Measurements from ENCODE around the gene NEDD8.

Gene NEDD8

GRCh38 chr14:24262821-24263733, 30.9 kb upstream of the NEDD8 start, which contains the start of gene TGM1:
Gene TGM1, minus strand, starts transcription at chr14:24263177. Its CDS starts 825 bp downstream, at chr14:24262352.
- no peak for DNase-seq

- no peak for DNase-seq
Measured at GRCh38 chr14:24261969-24262327, 29.8 kb upstream of the NEDD8 start.

GRCh38 chr14:24261256-24261968, 29.2 kb upstream of the NEDD8 start:
- DNase-seq: no peak

GRCh38 chr14:24260780-24261157, 28.6 kb upstream of the NEDD8 start:
- no peak for DNase-seq

GRCh38 chr14:24260026-24260779, 28.0 kb upstream of the NEDD8 start:
- no peak for DNase-seq

GRCh38 chr14:24259282-24260025, 27.3 kb upstream of the NEDD8 start:
- DNase-seq: no peak

GRCh38 chr14:24258548-24259265, 26.5 kb upstream of the NEDD8 start:
- DNase-seq: no peak

- DNase-seq: no peak
Measured at GRCh38 chr14:24258119-24258518, 26.0 kb upstream of the NEDD8 start.

GRCh38 chr14:24256960-24257359, 24.8 kb upstream of the NEDD8 start:
- no peak for DNase-seq

GRCh38 chr14:24255931-24256711, 24.0 kb upstream of the NEDD8 start:
- DNase-seq: no peak

GRCh38 chr14:24255438-24255837, 23.3 kb upstream of the NEDD8 start:
- no peak for DNase-seq

- DNase-seq: no peak
Measured at GRCh38 chr14:24254630-24255392, 22.6 kb upstream of the NEDD8 start.

GRCh38 chr14:24253936-24254335, 21.8 kb upstream of the NEDD8 start:
- no peak for DNase-seq

- DNase-seq: no peak
Measured at GRCh38 chr14:24252289-24253124, 20.3 kb upstream of the NEDD8 start.

GRCh38 chr14:24251880-24252288, 19.7 kb upstream of the NEDD8 start:
- no peak for DNase-seq

GRCh38 chr14:24250354-24250753, 18.2 kb upstream of the NEDD8 start:
- no peak for DNase-seq

GRCh38 chr14:24249230-24250021, 17.3 kb upstream of the NEDD8 start:
- no peak for DNase-seq

- DNase-seq: no peak
Measured at GRCh38 chr14:24247422-24247821, 15.3 kb upstream of the NEDD8 start.
